DOHH2 (cell line): ENCODE measurements around the gene SNAPC3.
"Not testable (repeated sequence)": the region's sequence is repeated elsewhere in the genome, so short reads cannot be mapped to it uniquely, and the experiment has no call there.

Experiments used
- H3F3A ChIP-seq: fragments of 200-600 bp; sonication (generic), shearing (Covaris generic); 2 replicates; pipeline ENCODE4 v1.6.0; 2016; ENCODE audit warnings: antibody characterized with exemption, mild to moderate bottlenecking; ENCODE audit not compliant: control insufficient read depth, insufficient read depth
- H3K27ac ChIP-seq: fragments of 200-600 bp; sonication (generic); 2 replicates; pipeline ENCODE4 v1.5.1; 2014; ENCODE audit warnings: low read depth, mild to moderate bottlenecking, low read length, moderate library complexity
- H3K27me3 ChIP-seq: fragments of 200-600 bp; sonication (generic); 2 replicates; pipeline ENCODE4 v1.6.1; 2014; ENCODE audit warnings: mild to moderate bottlenecking, low read length, mixed read lengths; ENCODE audit not compliant: control insufficient read depth
- H3K36me3 ChIP-seq: fragments of 200-600 bp; sonication (generic); 2 replicates; pipeline ENCODE4 v1.6.1; 2014; ENCODE audit warnings: mild to moderate bottlenecking, low read length, moderate library complexity, mixed read lengths; ENCODE audit not compliant: control insufficient read depth
- H3K4me1 ChIP-seq: fragments of 200-600 bp; sonication (generic); 2 replicates; pipeline ENCODE4 v1.6.1; 2014; ENCODE audit warnings: mild to moderate bottlenecking, low read length, mixed read lengths; ENCODE audit not compliant: control insufficient read depth
- H3K4me2 ChIP-seq: fragments of 200-600 bp; sonication (generic); 2 replicates; pipeline ENCODE4 v1.6.0; 2014; ENCODE audit warnings: mild to moderate bottlenecking, low read length, moderate library complexity
- H3K4me3 ChIP-seq: fragments of 200-600 bp; sonication (generic); 2 replicates; pipeline ENCODE4 v1.5.1; 2014; ENCODE audit warnings: mild to moderate bottlenecking, low read length, mixed read lengths
- H3K79me2 ChIP-seq: fragments of 200-600 bp; sonication (generic); 2 replicates; pipeline ENCODE4 v1.6.1; 2014; ENCODE audit warnings: mild to moderate bottlenecking, low read length, mixed read lengths; ENCODE audit not compliant: control insufficient read depth
- H3K9me2 ChIP-seq: fragments of 200-600 bp; sonication (generic); replicated peaks from 2 replicates; pipeline ENCODE4 v1.6.1; 2014; ENCODE audit warnings: mild to moderate bottlenecking, low read length, mixed read lengths; ENCODE audit not compliant: control insufficient read depth
- H3K9me3 ChIP-seq: fragments of 200-600 bp; sonication (generic); 2 replicates; pipeline ENCODE4 v1.6.1; 2014; ENCODE audit warnings: antibody characterized with exemption, low read length, mixed read lengths; ENCODE audit not compliant: control insufficient read depth, insufficient read depth
- H4K20me1 ChIP-seq: fragments of 200-600 bp; sonication (generic); 2 replicates; pipeline ENCODE4 v1.6.0; 2014; ENCODE audit warnings: low read depth, mild to moderate bottlenecking, antibody characterized with exemption, low read length, moderate library complexity; ENCODE audit not compliant: control insufficient read depth, insufficient read depth
- CTCF ChIP-seq: fragments of 200-600 bp; sonication (generic); IDR thresholded peaks from one replicate; pipeline ENCODE4 v1.5.1; 2014; ENCODE audit warnings: antibody characterized with exemption, mild to moderate bottlenecking, low read depth, low read length; ENCODE audit not compliant: poor library complexity, severe bottlenecking
- EZH2phosphoT487 ChIP-seq: fragments of 200-600 bp; sonication (generic); IDR thresholded peaks from 2 replicates; pipeline ENCODE4 v1.6.1; 2017; ENCODE audit warnings: borderline replicate concordance, mild to moderate bottlenecking, antibody characterized with exemption, low read length, moderate library complexity, mixed read lengths

Gene SNAPC3

GRCh38 chr9:15433661-15434060, 11.0 kb downstream of the SNAPC3 start:
- H3K79me2 ChIP-seq, result peaks cover 76% of the 10 kb centered on the region
- no peaks in the 10 kb centered on the region for H3K9me3 ChIP-seq
- no peak overlapping the region for H3K4me3 ChIP-seq
- peaks cover 81% of the 10 kb centered on the region for H3K36me3 ChIP-seq
- peaks cover 4% of the 10 kb centered on the region; the same call in 1 of the 2 replicates for H3K4me1 ChIP-seq
- H4K20me1 ChIP-seq, result no peaks in the 10 kb centered on the region
- H3K4me2 ChIP-seq, result no peak overlapping the region
- H3K27ac ChIP-seq, result no peak overlapping the region
- no peaks in the 10 kb centered on the region for H3K27me3 ChIP-seq
- H3K9me2 ChIP-seq, result no peaks in the 10 kb centered on the region
- H3F3A ChIP-seq, result peaks cover 8% of the 10 kb centered on the region; the same call in 1 of the 2 replicates
- no peak for TF ChIP-seq CTCF

GRCh38 chr9:15438891-15439290, 16.2 kb downstream of the SNAPC3 start:
- Histone ChIP-seq H3F3A (peaks cover 5% of the 10 kb centered on the region; the same call in 1 of the 2 replicates), H3K36me3 (peaks cover 76% of the 10 kb centered on the region), H3K4me3 (no peak overlapping the region), H3K27me3 (no peaks in the 10 kb centered on the region), H3K79me2 (peaks cover 52% of the 10 kb centered on the region), H3K9me3 (peaks cover 6% of the 10 kb centered on the region), H3K4me1 (no peaks in the 10 kb centered on the region), H3K4me2 (no peak overlapping the region), H3K9me2 (no peaks in the 10 kb centered on the region), H3K27ac (no peak overlapping the region), H4K20me1 (no peaks in the 10 kb centered on the region)
- TF ChIP-seq EZH2phosphoT487 (no peak), CTCF (no peak)

GRCh38 chr9:15441841-15442240, 19.2 kb downstream of the SNAPC3 start:
- H3K4me1 ChIP-seq, H3K4me3 ChIP-seq, H3K9me3 ChIP-seq, H3K27ac ChIP-seq, H3F3A ChIP-seq, H3K9me2 ChIP-seq, H4K20me1 ChIP-seq, H3K4me2 ChIP-seq, H3K27me3 ChIP-seq: not testable (repeated sequence)
- Histone ChIP-seq H3K36me3 (peaks cover 79% of the 10 kb centered on the region), H3K79me2 (peaks cover 37% of the 10 kb centered on the region)

GRCh38 chr9:15442264-15442663, 19.6 kb downstream of the SNAPC3 start:
- H3K4me2 ChIP-seq, H4K20me1 ChIP-seq, H3K27me3 ChIP-seq, H3F3A ChIP-seq, H3K27ac ChIP-seq, H3K4me3 ChIP-seq, H3K4me1 ChIP-seq, H3K9me3 ChIP-seq, H3K9me2 ChIP-seq: not testable (repeated sequence)
- Histone ChIP-seq H3K36me3 (peaks cover 79% of the 10 kb centered on the region), H3K79me2 (peaks cover 32% of the 10 kb centered on the region)
